Loucy (cell line): Measurements from ENCODE around the gene EIF1.

ENCODE experiments used
- H2AFZ ChIP-seq: fragments of 200-600 bp; sonication (generic); 2 replicates; pipeline ENCODE4 v1.6.0; 2016; ENCODE audit warnings: antibody characterized with exemption, mild to moderate bottlenecking, low read length, moderate library complexity
- H3F3A ChIP-seq: fragments of 200-600 bp; 2 replicates; pipeline ENCODE4 v1.6.0; 2016; ENCODE audit warnings: antibody characterized with exemption, low read depth, mild to moderate bottlenecking
- H3K27me3 ChIP-seq: fragments of 200-600 bp; sonication (generic); 2 replicates; pipeline ENCODE4 v1.6.1; 2014; ENCODE audit warnings: low read length, mild to moderate bottlenecking; ENCODE audit not compliant: insufficient read depth, poor library complexity, severe bottlenecking
- H3K36me3 ChIP-seq: fragments of 200-600 bp; sonication (generic); 2 replicates; pipeline ENCODE4 v1.6.1; 2016; ENCODE audit warnings: low read length; ENCODE audit not compliant: insufficient read depth
- H3K4me1 ChIP-seq: fragments of 200-600 bp; sonication (generic); 2 replicates; pipeline ENCODE4 v1.5.1; 2014; ENCODE audit warnings: low read length, mild to moderate bottlenecking; ENCODE audit not compliant: insufficient read depth, poor library complexity, severe bottlenecking
- H3K4me2 ChIP-seq: fragments of 200-600 bp; sonication (generic); 2 replicates; pipeline ENCODE4 v1.6.0; 2014; ENCODE audit warnings: antibody characterized with exemption, low read length, low read depth, mild to moderate bottlenecking; ENCODE audit not compliant: poor library complexity, severe bottlenecking
- H3K4me3 ChIP-seq: fragments of 200-600 bp; sonication (generic); 2 replicates; pipeline ENCODE4 v1.5.1; 2014; ENCODE audit warnings: low read length, mild to moderate bottlenecking, mixed read lengths; ENCODE audit not compliant: poor library complexity, severe bottlenecking
- H3K79me2 ChIP-seq: fragments of 200-600 bp; sonication (generic); 2 replicates; pipeline ENCODE4 v1.6.1; 2014; ENCODE audit warnings: low read length; ENCODE audit not compliant: insufficient read depth
- H3K9ac ChIP-seq: fragments of 200-600 bp; sonication (generic); 2 replicates; pipeline ENCODE4 v1.6.0; 2014; ENCODE audit warnings: mild to moderate bottlenecking, low read depth, low read length, moderate library complexity; ENCODE audit not compliant: poor library complexity, severe bottlenecking
- H3K9me2 ChIP-seq: fragments of 200-600 bp; sonication (generic); replicated peaks from 2 replicates; pipeline ENCODE4 v1.6.1; 2016; ENCODE audit warnings: low read depth, low read length, mixed read lengths
- H3K9me3 ChIP-seq: fragments of 200-600 bp; sonication (generic); 2 replicates; pipeline ENCODE4 v1.6.1; 2014; ENCODE audit warnings: mild to moderate bottlenecking, antibody characterized with exemption, low read length, low read depth; ENCODE audit not compliant: insufficient read depth
- H4K20me1 ChIP-seq: fragments of 200-600 bp; sonication (generic); 2 replicates; pipeline ENCODE4 v1.6.0; 2014; ENCODE audit warnings: antibody characterized with exemption, low read length, mild to moderate bottlenecking; ENCODE audit not compliant: insufficient read depth, poor library complexity, severe bottlenecking
- CTCF ChIP-seq: fragments of 200-600 bp; sonication (generic); conservative IDR thresholded peaks from 2 replicates; pipeline ENCODE4 v1.5.1; 2014; ENCODE audit warnings: mild to moderate bottlenecking, antibody characterized with exemption, low read length
- EZH2phosphoT487 ChIP-seq: fragments of 200-600 bp; IDR thresholded peaks from 2 replicates; pipeline ENCODE4 v1.6.1; 2018; ENCODE audit warnings: antibody characterized with exemption, mild to moderate bottlenecking, moderate library complexity, borderline replicate concordance

Gene EIF1

GRCh38 chr17:41724476-41725050 lies 35.9 kb downstream of the EIF1 start:
- Histone ChIP-seq H4K20me1 (no peaks in the 10 kb centered on the region), H3K27me3 (no peaks in the 10 kb centered on the region), H3F3A (no peaks in the 10 kb centered on the region), H3K4me2 (no peak overlapping the region), H3K9ac (no peak overlapping the region), H3K36me3 (no peaks in the 10 kb centered on the region), H3K4me3 (no peak overlapping the region), H3K79me2 (no peaks in the 10 kb centered on the region), H3K9me3 (no peaks in the 10 kb centered on the region), H2AFZ (no peak overlapping the region), H3K4me1 (no peaks in the 10 kb centered on the region), H3K9me2 (no peaks in the 10 kb centered on the region)
- TF ChIP-seq CTCF: no peak
- no peak for TF ChIP-seq EZH2phosphoT487

GRCh38 chr17:41725134-41725533 lies 36.4 kb downstream of the EIF1 start:
- Histone ChIP-seq H3K4me3 (no peak overlapping the region), H3K9ac (no peak overlapping the region), H3K36me3 (no peaks in the 10 kb centered on the region), H3K9me3 (no peaks in the 10 kb centered on the region), H2AFZ (no peak overlapping the region), H3K27me3 (no peaks in the 10 kb centered on the region), H3K9me2 (no peaks in the 10 kb centered on the region), H3K4me2 (no peak overlapping the region), H3F3A (no peaks in the 10 kb centered on the region), H4K20me1 (no peaks in the 10 kb centered on the region), H3K4me1 (peaks cover under 1% of the 10 kb centered on the region), H3K79me2 (no peaks in the 10 kb centered on the region)
- TF ChIP-seq CTCF (no peak), EZH2phosphoT487 (no peak)

DNA sequence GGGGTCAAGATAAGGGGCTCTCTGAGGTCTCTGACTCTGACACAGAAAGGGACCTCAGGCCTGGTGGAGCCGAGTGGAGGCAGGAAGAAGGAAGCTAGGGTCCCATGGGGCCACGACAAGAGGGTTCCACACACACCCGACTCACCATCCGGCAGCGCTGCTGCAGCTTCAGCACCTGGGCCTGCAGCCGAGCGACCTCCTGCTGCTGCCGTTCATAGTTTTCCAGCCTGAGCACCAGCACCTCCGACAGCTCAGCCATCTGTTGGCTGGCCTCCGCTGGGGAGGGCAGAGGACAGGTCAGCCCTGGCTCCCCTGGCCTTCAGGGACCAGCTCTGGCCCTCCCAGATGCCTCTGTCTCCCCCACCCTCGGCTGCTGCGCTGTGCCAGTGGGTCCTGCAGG lies 39.4 kb downstream of the EIF1 start:
- Histone ChIP-seq H3K79me2 (no peaks in the 10 kb centered on the region), H3K4me3 (no peak overlapping the region), H2AFZ (no peak overlapping the region), H3K9me3 (no peaks in the 10 kb centered on the region), H4K20me1 (no peaks in the 10 kb centered on the region), H3K27me3 (no peaks in the 10 kb centered on the region), H3K9ac (no peak overlapping the region), H3K36me3 (no peaks in the 10 kb centered on the region), H3F3A (no peaks in the 10 kb centered on the region), H3K9me2 (no peaks in the 10 kb centered on the region), H3K4me1 (peaks cover 4% of the 10 kb centered on the region), H3K4me2 (no peak overlapping the region)
- TF ChIP-seq EZH2phosphoT487: no peak
- TF ChIP-seq CTCF: no peak
